DOHH2 (cell line): ENCODE measurements around the gene SLC25A3.

ENCODE experiments used
- CTCF ChIP-seq: fragments of 200-600 bp; sonication (generic); IDR thresholded peaks from one replicate; pipeline ENCODE4 v1.5.1; 2014; ENCODE audit warnings: antibody characterized with exemption, mild to moderate bottlenecking, low read depth, low read length; ENCODE audit not compliant: poor library complexity, severe bottlenecking
- EZH2phosphoT487 ChIP-seq: fragments of 200-600 bp; sonication (generic); IDR thresholded peaks from 2 replicates; pipeline ENCODE4 v1.6.1; 2017; ENCODE audit warnings: borderline replicate concordance, mild to moderate bottlenecking, antibody characterized with exemption, low read length, moderate library complexity, mixed read lengths

- TF ChIP-seq CTCF: no peak
- no peak for TF ChIP-seq EZH2phosphoT487
These were observed 41.7 kb upstream of the SLC25A3 start for GRCh38 chr12:98551787-98552186.
